H7 (cell line): Measurements from ENCODE around the gene CXCL10. TPM values are rescaled to one million over a fixed set of nuclear protein-coding genes. Genes with fewer than 3 reads are reported as not detected.
"Not testable (repeated sequence)": the region's sequence is repeated elsewhere in the genome, so short reads cannot be mapped to it uniquely, and the experiment has no call there.

ENCODE experiments used
- DNase-seq: peaks from one replicate; pipeline ENCODE4 v3.0.0; 2012
- H3K27me3 ChIP-seq: 2 replicates; pipeline ENCODE4 v1.6.0; 2011; ENCODE audit warnings: mild to moderate bottlenecking, low read length; ENCODE audit not compliant: control insufficient read depth, insufficient read depth
- H3K36me3 ChIP-seq: replicated peaks from 2 replicates; pipeline ENCODE4 v1.5.1; 2011; ENCODE audit warnings: low read length; ENCODE audit not compliant: control insufficient read depth, insufficient read depth
- H3K4me3 ChIP-seq: 2 replicates; pipeline ENCODE4 v1.5.1; 2011; ENCODE audit warnings: low read depth, mild to moderate bottlenecking, control low read depth, low read length, moderate library complexity; ENCODE audit not compliant: insufficient read depth
- total RNA-seq: library from RNA; depleted of rRNA; stranded (reverse); fragments of >200 nt; shearing (Covaris generic); gene quantifications from 2 replicates; pipeline ENCODE4 v1.2.3, GENCODE V29; 2014; rRNA removed

The CXCL10 gene
- total RNA-seq, result not detected in 2 replicates

DNA sequence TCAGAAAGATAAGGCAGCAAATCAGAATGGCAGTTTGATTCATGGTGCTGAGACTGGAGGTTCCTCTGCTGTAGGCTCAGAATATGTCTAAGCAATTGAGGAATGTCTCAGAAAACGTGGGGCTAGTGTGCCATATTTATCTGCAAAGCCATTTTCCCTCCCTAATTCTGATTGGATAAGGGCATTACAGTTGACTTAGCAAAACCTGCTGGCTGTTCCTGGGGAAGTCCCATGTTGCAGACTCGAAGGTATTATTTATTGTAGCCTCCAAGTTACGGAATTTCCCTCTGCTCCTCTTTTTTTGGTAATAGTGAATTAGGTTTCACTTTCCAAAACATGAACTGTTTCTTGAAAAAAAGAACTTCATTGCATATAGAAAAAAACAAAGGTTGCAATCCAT is at the start of gene CXCL10:
Gene CXCL10, minus strand, starts transcription at position 109 of the 400 bp plus-strand sequence. Its CDS starts 66 bp downstream, at position 43.
- Histone ChIP-seq H3K4me3 (no peak within 1 kb of the TSS), H3K27me3 (no peaks in the 10 kb centered on the region), H3K36me3 (no peaks in the 10 kb centered on the region)
- no peak for DNase-seq

DNA sequence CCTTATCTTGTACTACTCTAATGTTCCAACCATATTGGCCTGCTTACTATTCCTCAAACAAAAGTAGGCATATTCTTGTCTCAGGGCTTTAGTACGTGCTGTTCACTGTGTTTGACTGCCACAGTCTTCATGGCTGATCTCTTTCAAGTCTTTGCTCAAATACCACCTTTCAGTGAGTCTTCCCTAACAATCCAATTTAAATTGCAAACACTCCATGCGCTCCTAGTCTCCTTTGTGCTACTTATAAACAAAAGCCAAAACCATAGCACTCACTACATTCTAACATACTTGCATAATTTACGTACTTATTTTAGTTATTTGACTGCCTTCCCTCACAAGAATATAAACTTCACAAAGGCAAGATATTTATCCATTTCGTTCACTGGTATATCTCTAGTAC is 49.5 kb upstream of the CXCL10 start:
- Histone ChIP-seq H3K4me3 (no peak overlapping the region), H3K36me3 (no peaks in the 10 kb centered on the region), H3K27me3 (no peaks in the 10 kb centered on the region)
- DNase-seq, result peak; percentile 35

DNA sequence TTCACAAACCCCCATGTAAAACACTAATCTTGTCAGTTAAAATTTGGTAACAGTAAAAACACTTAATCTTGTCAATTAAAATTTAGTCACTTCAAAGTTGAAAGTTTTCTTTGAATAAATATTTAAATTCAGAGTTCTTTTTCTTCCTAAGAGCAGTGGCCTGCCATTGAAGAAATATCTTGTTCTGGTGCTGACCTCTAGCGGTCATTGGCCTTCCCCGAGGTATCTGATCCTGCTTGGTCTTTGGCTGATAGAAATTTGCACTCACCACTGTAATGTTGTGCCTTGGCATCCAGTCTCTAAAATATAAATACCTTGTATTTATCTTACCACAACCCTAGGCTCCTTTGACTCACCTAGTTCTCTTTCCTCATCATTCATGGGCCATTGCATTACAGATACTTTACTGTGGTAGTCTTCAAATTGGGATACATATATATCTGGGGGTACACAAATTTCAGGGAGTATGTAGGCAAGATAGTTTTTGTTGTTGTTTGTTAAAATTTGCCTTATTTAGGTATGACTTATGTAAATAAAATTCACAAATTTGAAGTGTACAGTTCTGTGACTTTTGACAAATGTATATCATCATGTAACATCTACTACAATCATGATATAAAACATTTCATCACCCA is 44.5 kb upstream of the CXCL10 start:
- Histone ChIP-seq H3K4me3 (no peak overlapping the region), H3K36me3 (no peaks in the 10 kb centered on the region), H3K27me3 (no peaks in the 10 kb centered on the region)
- DNase-seq, result peak; percentile 73

DNA sequence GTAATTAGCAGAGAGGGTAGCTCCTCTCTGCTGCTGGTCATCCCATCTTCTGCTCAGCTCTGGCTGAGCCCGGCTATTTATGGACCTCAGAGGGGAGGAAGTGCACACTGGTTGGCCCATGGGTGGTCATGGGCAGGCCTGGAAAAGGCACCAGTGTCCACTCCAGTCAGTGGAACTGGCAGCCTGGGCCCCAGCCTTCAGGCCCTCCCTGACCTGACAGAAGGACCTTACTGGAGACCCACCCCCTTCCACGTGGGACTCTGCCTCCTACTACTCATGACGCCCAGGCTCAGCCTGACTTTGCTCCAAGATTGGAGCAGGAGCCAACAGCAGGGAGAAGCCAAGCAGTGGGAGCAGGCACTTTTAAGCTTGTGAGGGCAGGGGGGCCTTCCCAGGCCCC is 43.2 kb upstream of the CXCL10 start:
- Histone ChIP-seq H3K27me3 (no peaks in the 10 kb centered on the region), H3K36me3 (no peaks in the 10 kb centered on the region), H3K4me3 (no peak overlapping the region)
- DNase-seq, result no peak

DNA sequence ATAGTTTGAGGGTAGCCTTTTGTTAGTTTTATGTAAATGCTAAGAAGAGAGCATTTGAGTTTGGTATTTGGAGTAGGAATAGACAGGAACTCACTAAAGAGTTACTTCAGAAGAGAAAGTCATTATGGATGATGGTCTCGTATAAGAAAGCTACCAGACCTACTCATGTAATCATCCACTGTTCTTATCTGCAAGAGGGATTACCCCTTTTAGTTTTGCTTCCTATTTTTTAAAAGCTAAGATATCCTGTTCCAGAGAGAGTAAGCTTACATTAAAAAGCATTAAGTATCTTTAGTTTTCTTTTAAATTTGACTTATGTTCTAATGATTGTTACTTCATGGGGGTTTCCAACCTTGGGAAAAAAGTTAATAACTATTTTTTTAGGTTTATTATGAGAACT is 38.7 kb upstream of the CXCL10 start:
- H3K27me3 ChIP-seq, result no peaks in the 10 kb centered on the region
- H3K4me3 ChIP-seq, result no peak overlapping the region
- DNase-seq, result no peak
- no peaks in the 10 kb centered on the region for H3K36me3 ChIP-seq

DNA sequence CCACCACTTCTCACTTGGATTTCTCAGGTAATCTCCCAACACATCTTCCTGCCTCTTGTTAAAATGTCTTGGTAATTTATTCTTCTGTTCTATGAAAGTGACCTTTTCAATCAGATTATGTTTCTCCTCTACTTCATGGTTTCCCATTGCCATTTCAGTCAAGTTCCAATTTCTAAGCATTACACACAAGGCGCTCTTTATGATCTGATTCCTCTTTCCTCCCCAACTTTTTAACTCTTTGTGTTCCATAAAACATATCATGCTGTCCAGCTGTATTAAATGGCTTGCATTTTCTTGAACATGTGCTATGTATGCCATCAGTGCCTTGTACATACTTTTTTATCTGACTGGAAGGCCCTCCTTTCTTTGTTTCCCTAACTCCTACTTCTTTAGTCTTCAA is 38.1 kb upstream of the CXCL10 start:
- DNase-seq, result no peak
- no peaks in the 10 kb centered on the region for H3K27me3 ChIP-seq
- no peaks in the 10 kb centered on the region for H3K36me3 ChIP-seq
- no peak overlapping the region for H3K4me3 ChIP-seq

DNA sequence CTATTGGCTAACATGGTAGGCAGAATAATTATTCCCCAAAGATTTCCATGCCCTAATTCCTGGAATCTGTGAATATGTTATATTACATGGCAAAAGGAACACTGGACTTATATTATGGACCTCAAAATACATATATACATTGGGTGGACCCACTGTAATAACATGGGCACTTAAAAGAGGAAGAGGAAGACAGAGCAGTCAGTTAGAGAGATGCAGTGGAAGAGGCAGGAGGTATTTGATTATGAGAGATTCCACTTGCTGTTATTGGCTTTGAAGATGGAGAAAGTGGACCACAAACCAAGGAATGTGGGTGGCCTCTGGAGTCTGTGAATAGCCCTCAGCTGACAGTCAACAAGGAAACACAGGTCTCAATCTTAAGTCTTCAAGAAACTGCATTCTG is 37.2 kb upstream of the CXCL10 start:
- Histone ChIP-seq H3K4me3 (no peak overlapping the region), H3K27me3 (no peaks in the 10 kb centered on the region)
- DNase-seq, result no peak

DNA sequence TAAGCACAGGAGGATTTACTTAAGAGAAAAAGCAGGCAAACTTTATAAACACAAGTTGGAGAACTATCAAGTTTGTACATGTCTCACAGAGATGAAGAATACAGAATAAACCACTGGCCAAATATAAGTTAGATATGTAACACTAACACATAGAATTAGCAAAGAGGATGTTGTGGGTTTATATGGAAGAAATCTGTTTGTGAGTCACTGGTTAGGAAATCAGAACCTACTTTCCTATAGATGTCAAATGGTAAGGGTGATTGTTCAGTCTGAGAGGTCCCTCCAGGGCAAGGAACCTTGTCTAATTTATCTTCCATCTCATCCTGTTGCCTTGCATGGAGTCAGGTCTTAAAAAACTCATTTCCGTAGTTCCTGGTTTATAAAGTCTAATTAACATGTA is 36.5 kb upstream of the CXCL10 start:
- no peak for DNase-seq
- no peak overlapping the region for H3K4me3 ChIP-seq
- H3K36me3 ChIP-seq, result no peaks in the 10 kb centered on the region
- no peaks in the 10 kb centered on the region for H3K27me3 ChIP-seq

More for the DNA sequence above, 37.2 kb upstream of the CXCL10 start:
- no peaks in the 10 kb centered on the region for H3K36me3 ChIP-seq

DNA sequence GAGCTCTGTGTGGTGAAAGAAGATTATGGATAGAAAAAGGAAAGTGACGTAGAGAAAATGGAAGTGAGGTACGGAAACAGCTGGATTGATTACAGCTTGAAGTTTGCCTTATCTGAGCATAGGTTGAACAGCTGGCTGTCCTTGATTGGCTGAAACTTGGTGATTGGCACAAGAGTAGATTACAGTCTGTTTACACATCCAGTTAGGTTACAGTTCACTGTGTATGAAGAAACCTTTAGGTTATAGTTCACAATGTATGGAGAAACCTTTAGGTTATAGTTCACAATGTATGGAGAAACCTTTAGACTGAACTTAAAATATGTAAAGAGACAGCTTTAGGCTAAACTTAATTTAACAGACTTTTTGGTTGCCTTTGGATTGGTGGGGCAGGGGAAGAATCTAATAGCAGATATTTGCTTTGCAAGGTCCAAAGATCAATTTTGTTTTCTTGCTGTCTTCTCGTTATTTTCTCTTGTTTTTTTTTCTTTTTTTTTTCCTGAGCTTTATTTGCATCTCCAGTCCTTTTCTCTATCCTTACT is 35.7 kb upstream of the CXCL10 start:
- no peaks in the 10 kb centered on the region for H3K36me3 ChIP-seq
- no peak for DNase-seq

DNA sequence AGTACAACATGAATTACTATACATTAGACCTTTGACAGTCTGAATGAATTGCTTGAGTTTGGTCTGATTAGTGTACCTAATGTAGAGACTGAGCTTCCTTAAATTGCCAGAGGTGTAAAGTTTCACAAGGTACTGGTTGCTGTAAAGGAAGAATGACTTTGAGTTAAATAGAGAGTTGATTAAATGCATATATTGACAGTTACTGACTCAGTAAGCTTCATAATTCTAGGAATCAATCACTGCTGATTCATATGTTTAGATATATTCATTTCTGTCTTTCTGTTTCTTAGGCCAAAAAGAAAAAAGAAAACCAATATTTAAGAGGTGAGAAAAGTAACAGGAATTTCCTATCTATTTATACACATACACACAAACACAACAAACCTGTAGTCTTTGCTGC is 35.0 kb upstream of the CXCL10 start:
- H3K36me3 ChIP-seq, result no peaks in the 10 kb centered on the region
- no peak for DNase-seq

More for the DNA sequence above, 35.7 kb upstream of the CXCL10 start:
- Histone ChIP-seq H3K27me3 (no peaks in the 10 kb centered on the region), H3K4me3 (no peak overlapping the region)

DNA sequence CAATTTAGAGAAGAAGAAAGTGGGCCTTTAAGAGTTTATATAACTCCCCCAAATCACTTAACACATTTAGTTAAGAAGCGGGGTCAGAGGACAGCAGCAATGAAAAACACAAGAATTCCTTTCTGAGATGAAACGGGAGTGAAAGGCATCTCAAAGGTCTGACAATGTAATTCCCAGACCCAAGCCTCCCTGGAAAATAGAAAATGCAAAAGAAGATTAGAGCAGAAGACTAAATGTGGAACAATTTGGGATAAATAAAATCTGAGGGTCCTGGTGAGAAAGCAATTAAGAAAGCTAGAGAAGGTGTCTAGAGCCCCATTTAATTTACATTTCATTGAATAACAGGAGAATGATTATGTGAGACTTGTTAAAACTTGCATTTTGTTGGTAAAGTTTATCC is 32.1 kb upstream of the CXCL10 start:
- DNase-seq, result no peak
- no peak overlapping the region for H3K4me3 ChIP-seq
- H3K36me3 ChIP-seq, result no peaks in the 10 kb centered on the region
- H3K27me3 ChIP-seq, result no peaks in the 10 kb centered on the region

More for the DNA sequence above, 35.0 kb upstream of the CXCL10 start:
- no peaks in the 10 kb centered on the region for H3K27me3 ChIP-seq
- H3K4me3 ChIP-seq, result no peak overlapping the region

DNA sequence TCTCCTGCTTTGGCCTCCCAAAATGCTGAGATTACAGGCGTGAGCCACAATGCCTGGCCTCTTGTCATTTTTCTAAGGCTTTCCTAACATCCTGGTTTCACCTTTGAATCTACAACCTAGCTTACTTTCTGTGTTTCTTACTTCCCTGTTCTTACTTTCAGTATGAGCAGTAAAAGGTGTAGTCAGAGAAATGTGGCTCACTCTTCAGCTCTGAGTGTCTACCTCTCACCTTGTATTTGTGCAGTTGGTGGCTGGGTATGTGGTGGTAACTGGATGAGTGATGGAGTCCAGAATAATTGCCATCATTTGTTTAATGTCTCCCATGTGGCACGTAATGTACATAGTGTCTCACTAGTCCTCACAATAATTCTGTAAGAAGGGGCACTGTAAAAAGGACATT is 31.7 kb upstream of the CXCL10 start:
- H3K36me3 ChIP-seq, result no peaks in the 10 kb centered on the region
- H3K4me3 ChIP-seq, result no peak overlapping the region
- DNase-seq, result no peak
- H3K27me3 ChIP-seq, result no peaks in the 10 kb centered on the region

DNA sequence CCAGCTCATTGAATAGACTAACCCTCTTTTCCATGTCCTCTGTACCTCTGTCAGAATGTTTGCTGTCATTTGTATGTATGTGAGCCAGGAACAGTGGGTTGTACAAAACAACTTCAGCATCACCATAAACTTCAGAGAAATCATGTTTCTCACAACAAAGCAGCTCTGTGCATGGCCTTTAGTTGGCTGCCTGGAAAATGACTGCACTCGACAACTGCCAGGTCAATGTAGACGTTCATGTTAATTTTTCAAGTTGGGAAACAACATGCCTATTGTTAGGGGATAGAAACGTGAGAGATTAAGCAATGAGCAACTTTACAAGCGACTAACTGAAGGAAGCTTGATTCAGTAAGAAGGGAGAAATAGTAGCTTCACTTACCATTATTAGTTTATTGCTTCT is 30.4 kb upstream of the CXCL10 start:
- Histone ChIP-seq H3K36me3 (no peaks in the 10 kb centered on the region), H3K4me3 (no peak overlapping the region), H3K27me3 (no peaks in the 10 kb centered on the region)
- DNase-seq, result no peak

DNA sequence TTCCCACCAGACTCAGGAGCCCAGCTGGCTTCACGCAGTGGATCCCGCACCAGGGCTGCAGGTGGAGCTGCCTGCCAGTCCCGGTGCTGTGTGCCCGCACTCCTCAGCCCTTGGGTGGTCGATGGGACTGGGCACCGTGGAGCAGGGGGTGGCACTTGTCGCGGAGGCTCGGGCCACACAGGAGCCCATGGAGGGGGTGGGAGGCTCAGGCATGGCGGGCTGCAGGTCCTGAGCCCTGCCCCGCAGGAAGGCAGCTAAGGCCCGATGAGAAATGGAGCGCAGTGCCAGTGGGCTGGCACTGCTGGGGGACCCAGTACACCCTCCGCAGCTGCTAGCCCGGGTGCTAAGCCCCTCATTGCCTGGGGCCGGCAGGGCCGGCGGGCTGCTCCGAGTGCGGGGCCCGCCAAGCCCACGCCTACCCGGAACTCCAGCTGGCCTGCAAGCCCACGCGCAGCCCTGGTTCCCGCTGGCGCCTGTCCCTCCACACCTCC is 27.3 kb upstream of the CXCL10 start:
- not testable (repeated sequence) for H3K27me3 ChIP-seq, H3K4me3 ChIP-seq, H3K36me3 ChIP-seq, DNase-seq

DNA sequence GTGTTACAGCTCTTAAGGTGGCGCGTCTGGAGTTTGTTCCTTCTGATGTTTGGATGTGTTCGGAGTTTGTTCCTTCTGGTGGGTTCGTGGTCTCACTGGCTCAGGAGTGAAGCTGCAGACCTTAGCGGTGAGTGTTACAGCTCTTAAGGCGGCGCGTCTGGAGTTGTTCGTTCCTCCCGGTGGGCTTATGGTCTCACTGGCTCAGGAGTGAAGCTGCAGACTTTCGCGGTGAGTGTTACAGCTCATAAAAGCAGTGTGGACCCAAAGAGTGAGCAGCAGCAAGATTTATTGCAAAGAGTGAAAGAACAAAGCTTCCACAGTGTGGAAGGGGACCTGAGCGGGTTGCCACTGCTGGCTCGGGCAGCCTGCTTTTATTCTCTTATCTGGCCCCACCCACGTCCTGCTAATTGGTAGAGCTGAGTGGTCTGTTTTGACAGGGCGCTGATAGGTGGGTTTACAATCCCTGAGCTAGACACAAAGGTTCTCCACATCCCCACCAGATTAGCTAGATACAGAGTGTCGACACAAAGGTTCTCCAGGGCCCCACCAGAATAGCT is 26.6 kb upstream of the CXCL10 start:
- not testable (repeated sequence) for H3K36me3 ChIP-seq, H3K4me3 ChIP-seq, H3K27me3 ChIP-seq, DNase-seq
